IMR-90 (cell line): ENCODE results near the gene OSBPL1A. TPM values are rescaled to one million over a fixed set of nuclear protein-coding genes. Genes with fewer than 3 reads are reported as not detected.

Experiments used
- ATAC-seq: fragments of 200-7000 bp; cut with Tn5 transposase; 2 replicates; pipeline ENCODE4 v1.9.1; 2020; ENCODE audit warnings: low read depth, mild to moderate bottlenecking, moderate library complexity
- BruUV-seq: library from RNA; stranded (reverse); fragments of 400-500 nt; replicated peaks from 2 replicates; lab custom pipeline; 2021; lab: Mats Ljungman, UMichigan
- CTCF ChIA-PET: fragments of 300-600 bp; formaldehyde crosslinking; extraction: SDS; loops from one replicate; lab custom pipeline; 2021; ENCODE audit warnings: antibody characterized with exemption; lab: Yijun Ruan, JAX
- POLR2A ChIA-PET: fragments of 300-600 bp; sonication (Branson Sonifier 250); formaldehyde crosslinking; loops from one replicate; lab custom pipeline; 2022; ENCODE audit warnings: antibody characterized with exemption; ENCODE audit not compliant: unreplicated experiment; lab: Charles Lee
- DNase-seq: peaks from one replicate; pipeline ENCODE4 v3.0.0; 2013
- H2AFZ ChIP-seq: replicated peaks from 2 replicates; pipeline ENCODE3; 2013; ENCODE audit warnings: low read length, mild to moderate bottlenecking; ENCODE audit not compliant: poor library complexity
- H2AK5ac ChIP-seq: 2 replicates; pipeline ENCODE4 v1.6.1; 2013; ENCODE audit warnings: low read depth, low read length, inconsistent platforms
- H2AK9ac ChIP-seq: replicated peaks from 2 replicates; pipeline ENCODE3; 2013; ENCODE audit warnings: mild to moderate bottlenecking, low read depth, low read length, moderate library complexity; ENCODE audit not compliant: poor library complexity
- H2BK120ac ChIP-seq: 2 replicates; pipeline ENCODE4 v1.6.1; 2013; ENCODE audit warnings: low read depth, low read length, inconsistent platforms
- H2BK15ac ChIP-seq: 3 replicates; pipeline ENCODE4 v1.6.1; 2013; ENCODE audit warnings: low read depth, low read length, inconsistent platforms
- H2BK20ac ChIP-seq: 2 replicates; pipeline ENCODE4 v1.6.1; 2013; ENCODE audit warnings: low read depth, mild to moderate bottlenecking, inconsistent platforms, low read length, moderate library complexity
- H2BK5ac ChIP-seq: 2 replicates; pipeline ENCODE4 v1.6.1; 2013; ENCODE audit warnings: mild to moderate bottlenecking, low read depth, low read length, inconsistent platforms; ENCODE audit not compliant: poor library complexity, severe bottlenecking
- H3K14ac ChIP-seq: replicated peaks from 2 replicates; pipeline ENCODE4 v1.6.1; 2013; ENCODE audit warnings: low read depth, low read length, inconsistent platforms
- H3K18ac ChIP-seq: 2 replicates; pipeline ENCODE4 v1.6.1; 2013; ENCODE audit warnings: low read depth, low read length, control low read depth
- H3K23ac ChIP-seq: 2 replicates; pipeline ENCODE4 v1.6.1; 2013; ENCODE audit warnings: low read depth, low read length, inconsistent platforms
- H3K27ac ChIP-seq: 2 replicates; pipeline ENCODE4 v1.5.1; 2013; ENCODE audit warnings: mild to moderate bottlenecking, control low read depth, low read length; ENCODE audit not compliant: insufficient read depth
- H3K27me3 ChIP-seq: 2 replicates; pipeline ENCODE4 v1.6.1; 2013; ENCODE audit warnings: low read length; ENCODE audit not compliant: control insufficient read depth, insufficient read depth
- H3K36me3 ChIP-seq: 2 replicates; pipeline ENCODE4 v1.6.1; 2013; ENCODE audit warnings: low read length, mixed read lengths; ENCODE audit not compliant: control insufficient read depth, insufficient read depth
- H3K4ac ChIP-seq: 2 replicates; pipeline ENCODE4 v1.6.1; 2013; ENCODE audit warnings: low read depth, low read length, inconsistent platforms
- H3K4me1 ChIP-seq: 2 replicates; pipeline ENCODE4 v1.6.1; 2013; ENCODE audit warnings: low read length, mixed read lengths; ENCODE audit not compliant: control insufficient read depth, insufficient read depth
- H3K4me2 ChIP-seq: 2 replicates; pipeline ENCODE4 v1.6.1; 2013; ENCODE audit warnings: low read depth, mild to moderate bottlenecking, control low read depth, low read length, moderate library complexity
- H3K4me3 ChIP-seq: 2 replicates; pipeline ENCODE4 v1.5.1; 2013; ENCODE audit warnings: low read depth, mild to moderate bottlenecking, control low read depth, low read length, moderate library complexity; ENCODE audit not compliant: insufficient read depth
- H3K56ac ChIP-seq: 2 replicates; pipeline ENCODE4 v1.6.1; 2013; ENCODE audit warnings: low read length, inconsistent platforms; ENCODE audit not compliant: insufficient read depth; ENCODE audit errors: extremely low read depth
- H3K79me1 ChIP-seq, 2 experiments: 2 replicates each; pipeline ENCODE4 v1.6.1; 2013; ENCODE audit warnings: low read length in 2 of 2, inconsistent platforms in 1 of 2, low read depth in 1 of 2
- H3K9ac ChIP-seq: 2 replicates; pipeline ENCODE4 v1.6.1; 2013; ENCODE audit warnings: low read depth, low read length, control low read depth
- H3K9me1 ChIP-seq: 2 replicates; pipeline ENCODE4 v1.6.1; 2013; ENCODE audit warnings: low read length, inconsistent platforms; ENCODE audit not compliant: insufficient read depth
- H3K9me3 ChIP-seq: 2 replicates; pipeline ENCODE4 v1.6.1; 2013; ENCODE audit warnings: low read length; ENCODE audit not compliant: control insufficient read depth, insufficient read depth
- H4K20me1 ChIP-seq: 2 replicates; pipeline ENCODE4 v1.6.1; 2013; ENCODE audit warnings: low read length, inconsistent platforms; ENCODE audit not compliant: insufficient read depth
- H4K5ac ChIP-seq: 2 replicates; pipeline ENCODE4 v1.6.1; 2013; ENCODE audit warnings: mild to moderate bottlenecking, low read depth, low read length, control low read depth
- H4K8ac ChIP-seq, 2 experiments: 2 replicates each; pipeline ENCODE4 v1.6.1; 2013; ENCODE audit warnings: low read depth in 2 of 2, low read length in 2 of 2, control low read depth in 1 of 2, inconsistent platforms in 1 of 2
- H4K91ac ChIP-seq: 2 replicates; pipeline ENCODE4 v1.6.1; 2013; ENCODE audit warnings: low read depth, low read length, inconsistent platforms; ENCODE audit not compliant: insufficient read depth
- CEBPB ChIP-seq: IDR thresholded peaks from 2 replicates; pipeline ENCODE4 v1.6.1; 2012; ENCODE audit warnings: low read depth, low read length, improper control_type of control experiment
- MAFK ChIP-seq: IDR thresholded peaks from 2 replicates; pipeline ENCODE4 v1.6.1; 2012; ENCODE audit warnings: low read depth, low read length, improper control_type of control experiment
- MAZ ChIP-seq: IDR thresholded peaks from 2 replicates; pipeline ENCODE4 v1.6.1; 2012; ENCODE audit warnings: low read depth, mild to moderate bottlenecking, low read length, improper control_type of control experiment, moderate library complexity, borderline replicate concordance
- NFE2L2 ChIP-seq: fragments of 150-350 bp; IDR thresholded peaks from 2 replicates; pipeline ENCODE4 v1.6.1; 2016; ENCODE audit warnings: low read depth, mild to moderate bottlenecking, low read length
- POLR2A ChIP-seq: IDR thresholded peaks from 2 replicates; pipeline ENCODE4 v1.6.1; 2012; ENCODE audit warnings: mild to moderate bottlenecking, low read depth, low read length
- RAD21 ChIP-seq: IDR thresholded peaks from 2 replicates; pipeline ENCODE4 v1.6.1; 2012; ENCODE audit warnings: low read length, improper control_type of control experiment
- SMC3 ChIP-seq: fragments of 150-350 bp; IDR thresholded peaks from 2 replicates; pipeline ENCODE4 v1.6.1; 2016; ENCODE audit warnings: low read depth, mild to moderate bottlenecking, antibody characterized with exemption, low read length, moderate library complexity
- WGBS, 2 experiments: methylation state at CpG; one replicate each; pipeline versions ENCODE4 v1.1.5 to v1.1.7; 2013; ENCODE audit warnings: missing lambda C conversion rate in 2 of 2; ENCODE audit not compliant: insufficient read length in 1 of 2; ENCODE audit errors: extremely low coverage in 2 of 2; 5-methylcytosine and 5-hydroxymethylcytosine counted together
- dilution Hi-C: fragments of 300-500 bp; cut with HindIII; formaldehyde crosslinking; loops from one replicate; pipeline ENCODE4 v1.14.3; 2018; ENCODE audit warnings: low sequenced_read_pairs; ENCODE audit not compliant: unreplicated experiment
- in situ Hi-C: fragments of 300-500 bp; cut with MboI; formaldehyde crosslinking; loops from 3 replicates; pipeline ENCODE4 v1.14.3; 2019; ENCODE audit warnings: low sequenced_read_pairs, inconsistent platforms, mixed read lengths
- intact Hi-C: fragments of 100-400 bp; cut with micrococcal nuclease; formaldehyde crosslinking; loops from 2 replicates; pipeline ENCODE4 v1.10.0; 2022
- polyA plus RNA-seq, 3 experiments: library from polyadenylated mRNA; depleted of rRNA; stranded (reverse); fragments of >200 nt; gene quantifications; 2 replicates each; pipeline ENCODE4 v1.2.3, GENCODE V29; 2012; ENCODE audit warnings: low replicate concordance in 1 of 3
- total RNA-seq: library from RNA; depleted of rRNA; stranded (reverse); fragments of >200 nt; gene quantifications from 2 replicates; pipeline ENCODE4 v1.2.3, GENCODE V29; 2012
- TF ChIP-seq, protein P1 (sequence below): conservative IDR thresholded peaks from 2 replicates; pipeline ENCODE4 v1.5.1; 2012; ENCODE audit warnings: mild to moderate bottlenecking, low read depth, low read length, improper control_type of control experiment

OSBPL1A gene
- total and polyA plus RNA-seq, 2 of the 4 experiments (the other 2 are of a cell fraction): 29.4 to 70.4 TPM

DNA sequence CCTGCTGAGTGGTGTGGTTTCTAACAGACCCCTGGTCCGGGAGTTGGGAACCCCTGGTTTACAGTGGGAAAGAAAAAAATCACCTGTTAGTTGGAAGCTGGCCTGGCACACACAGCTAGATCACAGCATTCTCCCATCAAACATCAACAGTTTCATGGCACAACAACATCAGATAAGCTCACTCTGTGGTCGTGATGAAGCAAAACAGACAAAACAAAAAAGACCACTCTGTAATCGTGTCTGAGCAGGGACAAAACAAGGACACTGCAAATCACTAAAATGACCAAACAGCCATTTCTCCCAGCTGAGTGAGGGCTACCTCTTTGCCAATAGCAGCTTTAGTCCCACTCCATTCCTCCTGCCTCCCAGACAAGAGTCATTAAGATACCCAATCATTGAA, 19.9 kb upstream of the OSBPL1A start:
- no peak overlapping the region for H4K8ac ChIP-seq
- H3K27me3 ChIP-seq: peaks cover 17% of the 10 kb centered on the region
- no peak overlapping the region for H3K9ac ChIP-seq
- no peak overlapping the region for H2AK5ac ChIP-seq
- in situ Hi-C loops: no loop called here
- no peaks in the 10 kb centered on the region for H3K9me3 ChIP-seq
- intact Hi-C loops: no loop called here
- ATAC-seq (no peak), DNase-seq (no peak)
- no peak overlapping the region for H3K23ac ChIP-seq
- H2AK9ac ChIP-seq: no peak overlapping the region
- POLR2A ChIA-PET: no interaction called here
- H3K9me1 ChIP-seq: no peaks in the 10 kb centered on the region
- H2BK120ac ChIP-seq: no peak overlapping the region
- TF ChIP-seq MAZ (no peak), RAD21 (no peak), POLR2A (no peak), CEBPB (no peak), MAFK (no peak), SMC3 (no peak), NFE2L2 (no peak)
- TF ChIP-seq, protein P1, sequence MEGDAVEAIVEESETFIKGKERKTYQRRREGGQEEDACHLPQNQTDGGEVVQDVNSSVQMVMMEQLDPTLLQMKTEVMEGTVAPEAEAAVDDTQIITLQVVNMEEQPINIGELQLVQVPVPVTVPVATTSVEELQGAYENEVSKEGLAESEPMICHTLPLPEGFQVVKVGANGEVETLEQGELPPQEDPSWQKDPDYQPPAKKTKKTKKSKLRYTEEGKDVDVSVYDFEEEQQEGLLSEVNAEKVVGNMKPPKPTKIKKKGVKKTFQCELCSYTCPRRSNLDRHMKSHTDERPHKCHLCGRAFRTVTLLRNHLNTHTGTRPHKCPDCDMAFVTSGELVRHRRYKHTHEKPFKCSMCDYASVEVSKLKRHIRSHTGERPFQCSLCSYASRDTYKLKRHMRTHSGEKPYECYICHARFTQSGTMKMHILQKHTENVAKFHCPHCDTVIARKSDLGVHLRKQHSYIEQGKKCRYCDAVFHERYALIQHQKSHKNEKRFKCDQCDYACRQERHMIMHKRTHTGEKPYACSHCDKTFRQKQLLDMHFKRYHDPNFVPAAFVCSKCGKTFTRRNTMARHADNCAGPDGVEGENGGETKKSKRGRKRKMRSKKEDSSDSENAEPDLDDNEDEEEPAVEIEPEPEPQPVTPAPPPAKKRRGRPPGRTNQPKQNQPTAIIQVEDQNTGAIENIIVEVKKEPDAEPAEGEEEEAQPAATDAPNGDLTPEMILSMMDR: no peak
- H2BK20ac ChIP-seq: no peak overlapping the region
- H3K27ac ChIP-seq: no peak overlapping the region
- H3K4me2 ChIP-seq: no peak overlapping the region
- no peak overlapping the region for H3K4me3 ChIP-seq
- dilution Hi-C loops: no loop called here
- no peak overlapping the region for H4K5ac ChIP-seq
- no peaks in the 10 kb centered on the region for H3K79me1 ChIP-seq
- no peak overlapping the region for H2BK5ac ChIP-seq
- CTCF ChIA-PET: no interaction called here
- no peak overlapping the region for H3K4ac ChIP-seq
- H2BK15ac ChIP-seq: no peak overlapping the region
- no peak overlapping the region for H3K14ac ChIP-seq
- no peak overlapping the region for H2AFZ ChIP-seq
- no peak overlapping the region for H3K56ac ChIP-seq
- H3K4me1 ChIP-seq: no peaks in the 10 kb centered on the region
- no peaks in the 10 kb centered on the region for H3K36me3 ChIP-seq
- no peaks in the 10 kb centered on the region for H4K20me1 ChIP-seq
- WGBS, 2 experiments: 0% methylated on average over 2 of the region's 3 CpGs; no CpG with 5 or more reads in 1 of the 2 experiments
- no peak overlapping the region for H3K18ac ChIP-seq
- BruUV-seq: no TSS peak
- H4K91ac ChIP-seq: no peak overlapping the region
